Neutrophil (primary cell): ENCODE results near the gene ACSL6.

Experiments used
- H3K27ac ChIP-seq: fragments of 200-600 bp; sonication (generic); 2 replicates; pipeline ENCODE4 v1.5.1; 2016; ENCODE audit warnings: mild to moderate bottlenecking, moderate library complexity
- H3K27me3 ChIP-seq: fragments of 200-600 bp; sonication (generic); 2 replicates; pipeline ENCODE4 v1.6.0; 2016; ENCODE audit warnings: mild to moderate bottlenecking
- H3K36me3 ChIP-seq: fragments of 200-600 bp; sonication (generic); 2 replicates; pipeline ENCODE4 v1.5.1; 2017
- H3K4me1 ChIP-seq, 2 experiments: fragments of 200-600 bp in 1 of 2; sonication (generic) in 1 of 2; 1 replicate in 1 of 2; 2 replicates in 1 of 2; pipeline versions ENCODE4 v1.5.1 to v1.6.1; 2013 to 2016; ENCODE audit warnings: low read depth in 1 of 2, low read length in 1 of 2, mild to moderate bottlenecking in 1 of 2, moderate library complexity in 1 of 2; ENCODE audit not compliant: control insufficient read depth in 1 of 2, insufficient read depth in 1 of 2
- H3K4me3 ChIP-seq, 2 experiments: fragments of 200-600 bp in 1 of 2; sonication (generic) in 1 of 2; 1 replicate in 1 of 2; 2 replicates in 1 of 2; pipeline ENCODE4 v1.5.1; 2013 to 2016; ENCODE audit warnings: low read depth in 1 of 2, low read length in 1 of 2, mild to moderate bottlenecking in 1 of 2, moderate library complexity in 1 of 2
- H3K9me3 ChIP-seq: fragments of 200-600 bp; sonication (generic); 2 replicates; pipeline ENCODE4 v1.5.1; 2016
- CTCF ChIP-seq: fragments of 200-600 bp; sonication (generic); IDR thresholded peaks from 2 replicates; pipeline ENCODE4 v1.5.1; 2016; ENCODE audit warnings: antibody characterized with exemption

Gene ACSL6

DNA sequence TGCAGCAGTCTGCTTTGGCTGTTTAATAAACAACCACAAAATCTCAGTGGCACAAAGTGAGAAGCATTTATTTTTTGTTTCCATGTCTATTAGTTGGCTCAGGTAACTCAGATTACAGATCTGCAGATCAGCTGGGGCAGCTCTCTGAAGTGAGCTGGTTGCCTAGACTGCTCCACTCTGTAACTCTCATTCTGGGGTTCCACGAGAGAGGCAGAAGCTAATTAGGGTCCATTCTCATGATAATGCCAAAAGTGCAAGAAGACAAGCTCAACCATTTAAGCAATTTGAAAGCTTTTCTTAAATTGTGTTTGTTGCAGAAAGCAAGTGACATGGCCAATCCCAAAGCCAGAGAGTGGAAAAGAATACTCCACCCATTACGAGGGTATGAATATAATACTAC lies 79.2 kb downstream of the ACSL6 start:
- Histone ChIP-seq H3K4me1 (no peaks in the 10 kb centered on the region), H3K9me3 (no peaks in the 10 kb centered on the region), H3K4me3 (no peak overlapping the region), H3K27ac (no peak overlapping the region), H3K27me3 (no peaks in the 10 kb centered on the region), H3K36me3 (no peaks in the 10 kb centered on the region)
- TF ChIP-seq CTCF: no peak

DNA sequence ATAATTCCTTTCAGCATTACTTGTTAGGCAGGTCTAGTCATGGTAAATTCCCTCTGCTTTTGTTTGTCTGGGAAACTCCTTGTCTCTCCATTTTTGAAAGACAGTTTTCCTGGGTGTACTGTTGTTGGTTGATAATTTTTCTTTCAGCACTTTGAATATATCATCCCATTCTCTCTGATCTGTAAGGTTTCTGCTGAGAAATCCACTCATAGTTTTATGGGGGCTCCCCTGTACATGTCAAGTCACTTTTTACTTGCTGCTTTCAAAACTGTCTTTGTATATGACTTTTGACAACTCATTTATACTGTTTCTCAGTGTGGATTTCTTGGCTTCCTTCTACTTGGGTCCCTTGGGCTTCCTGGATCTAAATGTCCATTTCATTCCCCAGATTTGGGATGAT lies 82.5 kb downstream of the ACSL6 start:
- H3K27me3 ChIP-seq: no peaks in the 10 kb centered on the region
- no peaks in the 10 kb centered on the region for H3K4me1 ChIP-seq
- TF ChIP-seq CTCF: no peak
- no peak overlapping the region for H3K27ac ChIP-seq
- H3K36me3 ChIP-seq: no peaks in the 10 kb centered on the region
- H3K4me3 ChIP-seq: no peak overlapping the region
- H3K9me3 ChIP-seq: no peaks in the 10 kb centered on the region

DNA sequence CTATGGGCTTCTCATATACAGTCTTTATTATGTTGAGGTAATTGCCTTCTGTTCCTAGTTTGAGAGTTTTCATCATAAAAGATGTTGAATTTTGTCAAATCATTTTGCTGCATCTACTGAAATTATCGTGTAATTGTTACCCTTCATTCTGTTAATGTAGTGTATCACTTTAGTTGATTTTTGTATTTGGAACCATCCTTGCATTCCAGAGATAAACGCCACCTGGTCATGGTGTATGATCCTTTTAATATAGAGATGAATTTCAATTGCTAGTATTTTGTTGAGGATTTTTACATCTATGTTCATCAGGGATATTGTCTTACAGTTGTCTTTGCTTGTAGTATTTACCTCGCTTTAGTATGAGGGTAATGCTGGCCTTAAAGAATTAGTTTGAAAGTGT lies 85.3 kb downstream of the ACSL6 start:
- no peaks in the 10 kb centered on the region for H3K9me3 ChIP-seq
- H3K4me1 ChIP-seq: no peaks in the 10 kb centered on the region
- no peaks in the 10 kb centered on the region for H3K36me3 ChIP-seq
- H3K4me3 ChIP-seq: no peak overlapping the region
- H3K27me3 ChIP-seq: no peaks in the 10 kb centered on the region
- no peak for TF ChIP-seq CTCF
- no peak overlapping the region for H3K27ac ChIP-seq

- H3K27ac ChIP-seq: no peak overlapping the region
- no peaks in the 10 kb centered on the region for H3K4me1 ChIP-seq
- H3K9me3 ChIP-seq: no peaks in the 10 kb centered on the region
- no peak overlapping the region for H3K4me3 ChIP-seq
- no peaks in the 10 kb centered on the region for H3K36me3 ChIP-seq
- no peaks in the 10 kb centered on the region for H3K27me3 ChIP-seq
- TF ChIP-seq CTCF: no peak
These were observed 95.0 kb downstream of the ACSL6 start for GRCh38 chr5:131916481-131916880.

GRCh38 chr5:131914472-131914871 lies 97.0 kb downstream of the ACSL6 start:
- Histone ChIP-seq H3K27ac (no peak overlapping the region), H3K9me3 (no peaks in the 10 kb centered on the region), H3K4me1 (no peaks in the 10 kb centered on the region), H3K36me3 (no peaks in the 10 kb centered on the region), H3K4me3 (no peak overlapping the region), H3K27me3 (peaks cover 13% of the 10 kb centered on the region)
- no peak for TF ChIP-seq CTCF

- Histone ChIP-seq H3K27ac (no peak overlapping the region), H3K4me1 (no peaks in the 10 kb centered on the region), H3K9me3 (no peaks in the 10 kb centered on the region), H3K36me3 (no peaks in the 10 kb centered on the region), H3K27me3 (peaks cover 13% of the 10 kb centered on the region), H3K4me3 (no peak overlapping the region)
- TF ChIP-seq CTCF: no peak
These were observed 97.9 kb downstream of the ACSL6 start for GRCh38 chr5:131913603-131914002.
